Left ventricle myocardium inferior (tissue), 1 donor: ENCODE results near the gene CNPY2. TPM values are rescaled to one million over a fixed set of nuclear protein-coding genes. Genes with fewer than 3 reads are reported as not detected.
"Not testable (repeated sequence)": the region's sequence is repeated elsewhere in the genome, so short reads cannot be mapped to it uniquely, and the experiment has no call there.

Experiments used
- DNase-seq: peaks from one replicate; pipeline ENCODE4 v3.0.0-alpha.2; 2020
- H3K27ac ChIP-seq: fragments of 200-600 bp; replicated peaks from 2 replicates; pipeline ENCODE4 v1.8.0; 2021
- H3K27me3 ChIP-seq: fragments of 200-600 bp; 2 replicates; pipeline ENCODE4 v1.8.0; 2021; ENCODE audit warnings: low read depth
- H3K36me3 ChIP-seq: fragments of 200-600 bp; 2 replicates; pipeline ENCODE4 v1.8.0; 2021
- H3K4me1 ChIP-seq: fragments of 200-600 bp; 2 replicates; pipeline ENCODE4 v1.8.0; 2021
- H3K4me3 ChIP-seq: fragments of 200-600 bp; 2 replicates; pipeline ENCODE4 v1.8.0; 2021; ENCODE audit warnings: mild to moderate bottlenecking, moderate library complexity
- H3K9me3 ChIP-seq: fragments of 200-600 bp; replicated peaks from 2 replicates; pipeline ENCODE4 v1.8.0; 2021
- intact Hi-C: fragments of 100-400 bp; cut with micrococcal nuclease; formaldehyde crosslinking; loops from one replicate; pipeline ENCODE4 v1.11.0; 2022
- total RNA-seq: library from RNA; stranded (reverse); fragmentation: NEBNext Ultra II Directional; extraction: Animal tissue kit (Norgen Biotek cat#: 25700); gene quantifications from one replicate; pipeline ENCODE4 v1.2.1, GENCODE V29; 2021
- TF ChIP-seq, protein P1 (sequence below): fragments of 200-600 bp; IDR thresholded peaks from 2 replicates; pipeline ENCODE4 v1.8.0; 2021; ENCODE audit warnings: antibody characterized with exemption, mild to moderate bottlenecking, borderline replicate concordance
- donor health status: DM: no; HTN: yes; CAD: no; lungs with severe emphysema.

Gene CNPY2
- total RNA-seq, 1 donor from 2014 or later, result 33.4 TPM

DNA sequence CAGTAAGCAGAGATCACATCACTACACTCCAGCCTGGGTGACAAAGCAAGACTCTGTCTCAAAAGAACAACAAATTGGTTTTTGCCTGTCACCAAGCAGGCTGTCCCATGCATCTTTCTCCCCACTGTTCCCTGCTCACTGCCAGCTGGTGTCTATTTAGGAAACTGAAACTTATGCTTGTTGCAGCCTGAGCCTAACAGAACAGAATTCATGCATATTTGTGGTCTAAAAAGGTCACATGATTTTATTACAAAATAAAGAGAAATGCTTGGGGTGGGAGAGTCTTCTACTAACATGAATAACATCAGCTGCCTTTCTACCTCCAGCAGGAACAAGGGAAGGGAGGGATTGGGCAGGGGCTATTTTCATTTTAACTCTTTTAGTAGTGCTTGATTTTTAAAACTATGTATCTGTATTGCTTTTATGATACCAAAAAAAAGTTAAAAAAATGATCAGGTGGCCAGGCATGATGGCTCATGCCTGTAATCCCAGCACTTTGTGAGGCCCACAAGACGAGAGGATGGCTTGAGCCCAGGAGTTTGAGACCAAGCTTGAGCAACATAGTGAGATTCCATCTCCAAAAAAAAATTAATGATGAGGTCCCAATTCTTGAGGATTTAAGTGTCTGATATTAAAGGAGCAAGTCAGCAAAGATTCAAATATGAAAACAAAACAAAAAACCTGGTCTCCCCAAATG lies 43.2 kb upstream of the CNPY2 start:
- Histone ChIP-seq H3K9me3 (no peaks in the 10 kb centered on the region), H3K27ac (peak overlapping the region; percentile 91), H3K27me3 (no peaks in the 10 kb centered on the region), H3K4me3 (peak overlapping the region; percentile 82), H3K4me1 (peaks cover 37% of the 10 kb centered on the region), H3K36me3 (peaks cover 25% of the 10 kb centered on the region)
- intact Hi-C loops, result loop anchor here (10.0 kb wide), 1 partner anchor 106 kb away; the partner anchor contains the start of gene SPRYD4
- TF ChIP-seq, protein P1, sequence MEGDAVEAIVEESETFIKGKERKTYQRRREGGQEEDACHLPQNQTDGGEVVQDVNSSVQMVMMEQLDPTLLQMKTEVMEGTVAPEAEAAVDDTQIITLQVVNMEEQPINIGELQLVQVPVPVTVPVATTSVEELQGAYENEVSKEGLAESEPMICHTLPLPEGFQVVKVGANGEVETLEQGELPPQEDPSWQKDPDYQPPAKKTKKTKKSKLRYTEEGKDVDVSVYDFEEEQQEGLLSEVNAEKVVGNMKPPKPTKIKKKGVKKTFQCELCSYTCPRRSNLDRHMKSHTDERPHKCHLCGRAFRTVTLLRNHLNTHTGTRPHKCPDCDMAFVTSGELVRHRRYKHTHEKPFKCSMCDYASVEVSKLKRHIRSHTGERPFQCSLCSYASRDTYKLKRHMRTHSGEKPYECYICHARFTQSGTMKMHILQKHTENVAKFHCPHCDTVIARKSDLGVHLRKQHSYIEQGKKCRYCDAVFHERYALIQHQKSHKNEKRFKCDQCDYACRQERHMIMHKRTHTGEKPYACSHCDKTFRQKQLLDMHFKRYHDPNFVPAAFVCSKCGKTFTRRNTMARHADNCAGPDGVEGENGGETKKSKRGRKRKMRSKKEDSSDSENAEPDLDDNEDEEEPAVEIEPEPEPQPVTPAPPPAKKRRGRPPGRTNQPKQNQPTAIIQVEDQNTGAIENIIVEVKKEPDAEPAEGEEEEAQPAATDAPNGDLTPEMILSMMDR, result no peak
- DNase-seq, result no peak

- DNase-seq, result no peak
- H3K27me3 ChIP-seq, result no peaks in the 10 kb centered on the region
- H3K4me3 ChIP-seq, result no peak overlapping the region
- TF ChIP-seq, protein P1, result no peak
- H3K9me3 ChIP-seq, result no peaks in the 10 kb centered on the region
- H3K4me1 ChIP-seq, result no peaks in the 10 kb centered on the region
- H3K36me3 ChIP-seq, result peaks cover 98% of the 10 kb centered on the region
- no peak overlapping the region for H3K27ac ChIP-seq
- intact Hi-C loops, result loop anchor here (10.0 kb wide), 1 partner anchor 113 kb away; the partner anchor contains the start of gene SPRYD4
These were observed 35.5 kb upstream of the CNPY2 start for GRCh38 chr12:56351325-56351724.

DNA sequence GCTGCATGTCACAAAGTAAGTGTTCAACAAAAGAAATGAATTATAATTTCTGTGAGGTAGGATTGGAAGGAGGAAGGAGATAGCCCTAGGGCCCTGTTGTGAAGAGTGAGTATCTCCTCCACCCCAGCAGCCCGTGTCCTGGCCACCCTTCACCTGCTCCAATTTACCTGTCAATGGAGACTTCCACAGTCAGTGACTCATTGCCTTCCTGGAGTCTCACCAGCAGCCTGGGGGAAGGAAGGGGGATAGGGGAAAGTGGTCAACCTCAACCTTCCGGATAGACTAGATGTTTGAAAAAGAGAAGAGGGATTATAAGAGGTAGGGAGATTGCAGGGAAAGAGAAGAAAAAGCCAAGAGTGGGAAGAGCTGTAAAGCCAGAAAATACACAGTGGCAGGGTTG lies 34.9 kb upstream of the CNPY2 start:
- no peak for DNase-seq
- Histone ChIP-seq H3K4me3 (no peak overlapping the region), H3K27ac (no peak overlapping the region), H3K27me3 (no peaks in the 10 kb centered on the region), H3K9me3 (no peaks in the 10 kb centered on the region), H3K4me1 (no peaks in the 10 kb centered on the region), H3K36me3 (peaks cover 98% of the 10 kb centered on the region)
- TF ChIP-seq, protein P1, result no peak
- intact Hi-C loops, result loop anchor here (10.0 kb wide), 1 partner anchor 114 kb away; the partner anchor contains the start of gene SPRYD4

- peaks cover 95% of the 10 kb centered on the region for H3K36me3 ChIP-seq
- no peaks in the 10 kb centered on the region for H3K9me3 ChIP-seq
- no peak for DNase-seq
- intact Hi-C loops, result no loop called here
- no peak overlapping the region for H3K4me3 ChIP-seq
- TF ChIP-seq, protein P1, result no peak
- H3K4me1 ChIP-seq, result no peaks in the 10 kb centered on the region
- H3K27ac ChIP-seq, result no peak overlapping the region
- H3K27me3 ChIP-seq, result no peaks in the 10 kb centered on the region
These were observed 33.0 kb upstream of the CNPY2 start for GRCh38 chr12:56348776-56349175.

DNA sequence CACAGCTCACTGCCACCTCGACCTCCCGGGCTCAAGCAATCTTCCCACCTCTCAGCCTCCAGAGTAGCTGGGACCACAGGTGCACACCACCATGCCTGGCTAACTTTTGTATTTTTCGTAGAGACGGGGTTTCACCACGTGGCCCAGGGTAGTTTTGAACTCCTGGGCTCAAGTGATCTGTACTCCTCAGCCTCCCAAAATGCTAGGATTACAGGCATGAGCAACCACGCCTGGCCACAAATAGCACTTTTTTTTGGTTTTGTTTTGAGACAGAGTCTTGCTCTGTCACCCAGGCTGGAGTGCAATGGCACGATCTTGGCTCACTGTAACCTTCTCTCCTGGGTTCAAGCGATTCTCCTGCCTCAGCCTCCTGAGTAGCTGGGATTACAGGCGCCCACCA lies 31.5 kb upstream of the CNPY2 start:
- H3K27ac ChIP-seq, DNase-seq, H3K27me3 ChIP-seq, H3K9me3 ChIP-seq, H3K4me3 ChIP-seq, H3K4me1 ChIP-seq, intact Hi-C loops: not testable (repeated sequence)
- peaks cover 95% of the 10 kb centered on the region for H3K36me3 ChIP-seq

DNA sequence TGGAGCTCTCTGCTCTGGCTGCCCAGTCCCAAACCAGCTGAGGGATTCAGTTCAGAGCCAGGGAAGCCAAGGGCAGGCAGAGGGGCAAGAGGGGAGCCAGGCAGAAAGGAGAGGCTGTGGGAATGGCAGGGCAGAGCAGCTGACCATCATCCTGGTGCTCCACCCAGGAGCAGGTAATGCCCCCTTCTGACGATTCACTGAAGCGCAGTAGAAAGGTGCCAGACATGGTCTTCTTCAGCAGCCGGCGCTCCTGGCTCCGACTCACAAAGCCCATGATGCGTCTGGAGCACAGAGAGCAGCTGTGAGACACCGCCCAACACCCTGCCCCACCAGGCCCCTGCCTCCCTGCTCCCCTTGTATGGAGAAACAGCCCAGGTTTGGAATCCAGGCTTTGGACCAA lies 30.9 kb upstream of the CNPY2 start:
- peaks cover 93% of the 10 kb centered on the region for H3K36me3 ChIP-seq
- TF ChIP-seq, protein P1, result no peak
- H3K4me1 ChIP-seq, result no peaks in the 10 kb centered on the region
- DNase-seq, result no peak
- no peak overlapping the region for H3K4me3 ChIP-seq
- intact Hi-C loops, result no loop called here
- H3K27me3 ChIP-seq, result no peaks in the 10 kb centered on the region
- no peaks in the 10 kb centered on the region for H3K9me3 ChIP-seq
- H3K27ac ChIP-seq, result no peak overlapping the region

DNA sequence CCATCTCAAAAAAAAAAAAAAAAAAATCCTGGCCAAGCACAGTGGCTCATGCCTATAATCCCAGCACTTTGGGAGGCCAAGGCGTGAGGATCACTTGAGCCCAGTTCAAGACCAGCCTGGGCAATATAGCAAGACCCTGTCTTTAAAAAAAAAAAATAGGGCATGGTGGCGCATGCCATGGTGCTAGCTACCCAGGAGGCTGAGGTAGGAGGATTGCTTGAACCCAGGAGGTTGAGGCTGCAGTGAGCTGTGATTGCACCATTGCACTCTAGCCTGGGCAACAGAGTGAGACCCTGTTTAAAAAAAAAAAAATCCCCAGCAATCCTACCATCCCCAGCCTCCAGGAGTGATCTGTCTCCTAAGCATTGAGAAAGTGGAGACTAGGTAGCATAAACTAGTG lies 26.5 kb upstream of the CNPY2 start:
- H3K9me3 ChIP-seq, H3K4me1 ChIP-seq, H3K27me3 ChIP-seq, DNase-seq, H3K4me3 ChIP-seq, intact Hi-C loops, H3K27ac ChIP-seq: not testable (repeated sequence)
- H3K36me3 ChIP-seq, result peaks cover 51% of the 10 kb centered on the region
